ENCODE data around the gene NDUFA8.

Gene NDUFA8

GRCh38 chr9:122183501-122183900, 23.9 kb upstream of the NDUFA8 start:
- H3K9me3 Mint-ChIP-seq, result no peaks in the 10 kb centered on the region
- H3K27me3 Mint-ChIP-seq (ENCODE audit: low read depth), result peaks cover 13% of the 10 kb centered on the region
- H3K4me3 Mint-ChIP-seq, result no peak overlapping the region
- TF ChIP-seq, protein P1, sequence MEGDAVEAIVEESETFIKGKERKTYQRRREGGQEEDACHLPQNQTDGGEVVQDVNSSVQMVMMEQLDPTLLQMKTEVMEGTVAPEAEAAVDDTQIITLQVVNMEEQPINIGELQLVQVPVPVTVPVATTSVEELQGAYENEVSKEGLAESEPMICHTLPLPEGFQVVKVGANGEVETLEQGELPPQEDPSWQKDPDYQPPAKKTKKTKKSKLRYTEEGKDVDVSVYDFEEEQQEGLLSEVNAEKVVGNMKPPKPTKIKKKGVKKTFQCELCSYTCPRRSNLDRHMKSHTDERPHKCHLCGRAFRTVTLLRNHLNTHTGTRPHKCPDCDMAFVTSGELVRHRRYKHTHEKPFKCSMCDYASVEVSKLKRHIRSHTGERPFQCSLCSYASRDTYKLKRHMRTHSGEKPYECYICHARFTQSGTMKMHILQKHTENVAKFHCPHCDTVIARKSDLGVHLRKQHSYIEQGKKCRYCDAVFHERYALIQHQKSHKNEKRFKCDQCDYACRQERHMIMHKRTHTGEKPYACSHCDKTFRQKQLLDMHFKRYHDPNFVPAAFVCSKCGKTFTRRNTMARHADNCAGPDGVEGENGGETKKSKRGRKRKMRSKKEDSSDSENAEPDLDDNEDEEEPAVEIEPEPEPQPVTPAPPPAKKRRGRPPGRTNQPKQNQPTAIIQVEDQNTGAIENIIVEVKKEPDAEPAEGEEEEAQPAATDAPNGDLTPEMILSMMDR (IDR thresholded peaks at IDR 0.05; ENCODE audit: unreplicated experiment in 3 of 3), result no peak
- H3K4me1 Mint-ChIP-seq, result no peaks in the 10 kb centered on the region
- no peaks in the 10 kb centered on the region for H3K36me3 Mint-ChIP-seq (ENCODE audit: low read depth)
- H3K27ac Mint-ChIP-seq, result no peak overlapping the region

DNA sequence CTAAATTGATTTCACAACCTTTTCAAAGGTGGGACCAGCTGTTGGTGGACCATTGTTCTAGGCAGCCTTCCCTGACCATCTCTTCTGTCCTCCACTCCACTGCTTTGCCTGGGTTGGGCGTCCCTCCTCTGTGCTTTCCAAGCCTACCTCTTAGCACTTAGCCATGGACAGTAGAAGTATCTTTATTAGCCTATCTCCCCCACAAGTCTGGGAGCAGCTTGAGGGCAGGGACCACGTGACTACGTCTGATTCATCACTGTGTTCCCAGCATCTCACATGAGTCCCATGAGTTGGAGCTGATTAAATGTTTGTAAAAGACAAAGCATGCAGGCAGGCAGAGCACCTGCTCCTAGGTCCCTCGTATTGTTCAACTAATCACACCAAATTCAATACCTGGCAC, 21.1 kb upstream of the NDUFA8 start:
- Mint-ChIP-seq H3K27ac (no peak overlapping the region), H3K4me1 (no peaks in the 10 kb centered on the region), H3K27me3 (ENCODE audit: low read depth) (peaks cover 18% of the 10 kb centered on the region), H3K4me3 (no peak overlapping the region), H3K9me3 (no peaks in the 10 kb centered on the region), H3K36me3 (ENCODE audit: low read depth) (no peaks in the 10 kb centered on the region)
- TF ChIP-seq, protein P1 (IDR thresholded peaks at IDR 0.05; ENCODE audit: unreplicated experiment in 3 of 3), result no peak

DNA sequence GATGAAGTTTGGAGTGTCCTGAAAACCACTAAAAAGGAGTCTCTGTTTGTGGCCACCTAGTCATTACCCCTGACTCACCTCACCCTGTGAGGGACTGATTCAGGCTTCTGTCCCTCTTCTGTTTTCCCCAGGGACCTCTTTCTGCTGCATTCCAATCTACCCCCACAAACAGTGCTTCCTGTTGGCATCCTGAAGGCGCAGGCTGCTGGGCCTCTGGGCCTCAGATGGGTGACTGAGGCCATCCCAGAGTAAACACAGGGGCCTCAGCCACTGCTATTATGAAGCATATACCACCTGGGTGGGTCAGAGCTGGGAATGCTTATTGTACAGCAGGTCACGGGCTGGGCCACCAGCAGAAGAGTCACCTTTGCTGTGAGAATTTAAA, 20.1 kb upstream of the NDUFA8 start:
- no peaks in the 10 kb centered on the region for H3K4me1 Mint-ChIP-seq

GRCh38 chr9:122179054-122179689, 19.6 kb upstream of the NDUFA8 start:
- H3K4me3 Mint-ChIP-seq, result no peak overlapping the region
- no peaks in the 10 kb centered on the region for H3K9me3 Mint-ChIP-seq
- no peak overlapping the region for H3K27ac Mint-ChIP-seq
- TF ChIP-seq, protein P1 (IDR thresholded peaks at IDR 0.05; ENCODE audit: unreplicated experiment in 3 of 3), result no peak
- H3K36me3 Mint-ChIP-seq (ENCODE audit: low read depth), result no peaks in the 10 kb centered on the region
- no peaks in the 10 kb centered on the region for H3K4me1 Mint-ChIP-seq
- peaks cover 24% of the 10 kb centered on the region for H3K27me3 Mint-ChIP-seq (ENCODE audit: low read depth)

More for the DNA sequence above, 20.1 kb upstream of the NDUFA8 start:
- H3K9me3 Mint-ChIP-seq, result no peaks in the 10 kb centered on the region
- no peak overlapping the region for H3K27ac Mint-ChIP-seq
- no peak overlapping the region for H3K4me3 Mint-ChIP-seq
- H3K27me3 Mint-ChIP-seq (ENCODE audit: low read depth), result peaks cover 19% of the 10 kb centered on the region
- TF ChIP-seq, protein P1 (IDR thresholded peaks at IDR 0.05; ENCODE audit: unreplicated experiment in 3 of 3), result no peak
- H3K36me3 Mint-ChIP-seq (ENCODE audit: low read depth), result no peaks in the 10 kb centered on the region

GRCh38 chr9:122176916-122177315, 17.3 kb upstream of the NDUFA8 start:
- no peaks in the 10 kb centered on the region for H3K9me3 Mint-ChIP-seq

GRCh38 chr9:122173670-122174069, 14.1 kb upstream of the NDUFA8 start:
- no peaks in the 10 kb centered on the region for H3K4me1 Mint-ChIP-seq
- TF ChIP-seq, protein P1 (IDR thresholded peaks at IDR 0.05; ENCODE audit: unreplicated experiment in 3 of 3), result no peak
- H3K9me3 Mint-ChIP-seq, result no peaks in the 10 kb centered on the region
- H3K27ac Mint-ChIP-seq, result no peak overlapping the region
- H3K27me3 Mint-ChIP-seq (ENCODE audit: low read depth), result peaks cover 40% of the 10 kb centered on the region
- no peak overlapping the region for H3K4me3 Mint-ChIP-seq
- H3K36me3 Mint-ChIP-seq (ENCODE audit: low read depth), result no peaks in the 10 kb centered on the region

More at GRCh38 chr9:122176916-122177315, 17.3 kb upstream of the NDUFA8 start:
- no peak overlapping the region for H3K4me3 Mint-ChIP-seq
- H3K4me1 Mint-ChIP-seq, result no peaks in the 10 kb centered on the region
- H3K27me3 Mint-ChIP-seq (ENCODE audit: low read depth), result peaks cover 31% of the 10 kb centered on the region
- TF ChIP-seq, protein P1 (IDR thresholded peaks at IDR 0.05; ENCODE audit: unreplicated experiment in 3 of 3), result no peak
- H3K36me3 Mint-ChIP-seq (ENCODE audit: low read depth), result no peaks in the 10 kb centered on the region
- no peak overlapping the region for H3K27ac Mint-ChIP-seq

Data from nephron (organoid).